Panc1 (cell line): ENCODE measurements around the gene MARCHF3.

Experiments
- POLR2AphosphoS5 ChIP-seq: IDR thresholded peaks from 2 replicates; pipeline ENCODE4 v1.6.1; 2012; ENCODE audit warnings: mild to moderate bottlenecking, low read depth, low read length, moderate library complexity
- SIN3A ChIP-seq: IDR thresholded peaks from 2 replicates; pipeline ENCODE4 v1.6.1; 2012; ENCODE audit warnings: low read depth, mild to moderate bottlenecking, low read length, moderate library complexity, borderline replicate concordance; ENCODE audit not compliant: insufficient read depth
- TCF7L2 ChIP-seq: IDR thresholded peaks from 2 replicates; pipeline ENCODE4 v1.6.1; 2011; ENCODE audit warnings: mild to moderate bottlenecking, low read depth, low read length, inconsistent platforms
- TF ChIP-seq, protein P1 (sequence below): fragments of 450-650 bp; IDR thresholded peaks from 2 replicates; pipeline ENCODE4 v1.5.1; 2017; ENCODE audit warnings: mild to moderate bottlenecking

DNA sequence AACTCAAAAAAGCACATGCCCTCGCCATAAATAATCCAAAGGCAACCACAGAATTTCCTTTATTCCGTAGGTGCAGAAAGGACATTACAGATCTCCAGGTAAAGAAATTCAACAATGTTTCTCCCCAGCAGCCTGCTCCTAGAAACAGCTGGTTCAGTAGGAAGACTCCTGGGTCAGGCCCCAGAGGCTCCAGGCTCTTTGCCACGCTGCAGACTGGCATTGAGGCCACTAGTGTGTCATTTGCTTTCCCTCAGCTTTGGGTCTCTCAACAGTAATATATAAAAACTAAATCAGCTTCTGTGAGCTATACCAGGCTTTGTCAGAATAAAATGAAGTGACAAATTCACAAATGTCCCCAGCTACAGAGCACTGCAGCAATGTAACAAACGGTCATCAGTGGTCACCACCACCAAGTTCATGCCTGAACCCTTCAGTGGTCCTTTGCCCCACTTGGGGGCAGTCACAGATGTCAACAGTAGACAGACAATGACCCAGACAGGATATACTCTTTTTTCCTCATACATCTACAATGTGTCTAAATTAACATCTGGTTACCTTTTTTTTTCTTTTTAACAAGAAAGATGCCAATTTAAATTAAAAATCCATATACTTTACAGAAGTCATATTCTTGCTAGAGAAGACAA lies 93.5 kb downstream of the MARCHF3 start:
- TF ChIP-seq, protein P1, sequence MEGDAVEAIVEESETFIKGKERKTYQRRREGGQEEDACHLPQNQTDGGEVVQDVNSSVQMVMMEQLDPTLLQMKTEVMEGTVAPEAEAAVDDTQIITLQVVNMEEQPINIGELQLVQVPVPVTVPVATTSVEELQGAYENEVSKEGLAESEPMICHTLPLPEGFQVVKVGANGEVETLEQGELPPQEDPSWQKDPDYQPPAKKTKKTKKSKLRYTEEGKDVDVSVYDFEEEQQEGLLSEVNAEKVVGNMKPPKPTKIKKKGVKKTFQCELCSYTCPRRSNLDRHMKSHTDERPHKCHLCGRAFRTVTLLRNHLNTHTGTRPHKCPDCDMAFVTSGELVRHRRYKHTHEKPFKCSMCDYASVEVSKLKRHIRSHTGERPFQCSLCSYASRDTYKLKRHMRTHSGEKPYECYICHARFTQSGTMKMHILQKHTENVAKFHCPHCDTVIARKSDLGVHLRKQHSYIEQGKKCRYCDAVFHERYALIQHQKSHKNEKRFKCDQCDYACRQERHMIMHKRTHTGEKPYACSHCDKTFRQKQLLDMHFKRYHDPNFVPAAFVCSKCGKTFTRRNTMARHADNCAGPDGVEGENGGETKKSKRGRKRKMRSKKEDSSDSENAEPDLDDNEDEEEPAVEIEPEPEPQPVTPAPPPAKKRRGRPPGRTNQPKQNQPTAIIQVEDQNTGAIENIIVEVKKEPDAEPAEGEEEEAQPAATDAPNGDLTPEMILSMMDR: no peak
- TF ChIP-seq POLR2AphosphoS5: no peak
- TF ChIP-seq SIN3A: no peak
- no peak for TF ChIP-seq TCF7L2
